Stimulated activated CD8-positive, alpha-beta memory T cell treated with anti-CD3 and anti-CD28 coated beads, Interleukin-2, amount 100 ng/mL, for 48 hours (primary cell): Measurements from ENCODE around the gene PLEKHA1.
A peak's percentile ranks its signal among the peaks of the same experiment; 100 is the strongest.

Source experiments
- DNase-seq, 2 donors: peaks; one replicate each; pipeline ENCODE4 v3.0.0-alpha.2; 2020; ENCODE audit warnings: low read depth in 2 of 2

PLEKHA1 gene

DNA sequence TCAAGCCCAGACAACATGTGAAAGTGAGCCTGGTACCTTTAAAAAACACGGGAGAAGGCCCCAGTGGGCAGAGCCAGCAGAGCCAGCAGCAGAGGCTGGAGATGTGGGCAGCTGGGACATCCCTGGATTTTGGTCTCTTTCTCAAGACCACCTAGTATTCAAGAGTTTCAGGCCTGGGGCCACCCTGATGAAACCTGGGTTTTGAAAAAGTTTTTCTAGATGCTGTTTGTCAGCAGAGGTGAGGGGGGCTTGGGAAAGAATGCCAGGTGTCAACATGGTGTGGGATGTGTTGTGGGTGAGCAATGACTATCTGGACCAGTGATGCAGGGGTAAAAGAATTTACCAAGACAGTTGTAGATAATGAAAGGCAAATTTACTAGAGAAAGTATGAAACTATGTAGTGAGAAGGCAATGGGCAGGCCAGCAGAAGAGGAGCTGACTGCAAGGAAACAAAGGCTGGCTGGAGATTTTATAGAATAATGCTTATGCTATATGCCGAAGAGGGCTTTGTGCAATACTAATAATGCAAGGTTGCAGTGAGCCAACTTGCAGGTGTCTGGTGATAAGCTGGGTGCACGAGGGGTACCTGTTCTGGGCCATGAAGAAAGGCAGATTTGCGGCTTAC is 28.1 kb upstream of the PLEKHA1 start:
- no peak for DNase-seq

DNA sequence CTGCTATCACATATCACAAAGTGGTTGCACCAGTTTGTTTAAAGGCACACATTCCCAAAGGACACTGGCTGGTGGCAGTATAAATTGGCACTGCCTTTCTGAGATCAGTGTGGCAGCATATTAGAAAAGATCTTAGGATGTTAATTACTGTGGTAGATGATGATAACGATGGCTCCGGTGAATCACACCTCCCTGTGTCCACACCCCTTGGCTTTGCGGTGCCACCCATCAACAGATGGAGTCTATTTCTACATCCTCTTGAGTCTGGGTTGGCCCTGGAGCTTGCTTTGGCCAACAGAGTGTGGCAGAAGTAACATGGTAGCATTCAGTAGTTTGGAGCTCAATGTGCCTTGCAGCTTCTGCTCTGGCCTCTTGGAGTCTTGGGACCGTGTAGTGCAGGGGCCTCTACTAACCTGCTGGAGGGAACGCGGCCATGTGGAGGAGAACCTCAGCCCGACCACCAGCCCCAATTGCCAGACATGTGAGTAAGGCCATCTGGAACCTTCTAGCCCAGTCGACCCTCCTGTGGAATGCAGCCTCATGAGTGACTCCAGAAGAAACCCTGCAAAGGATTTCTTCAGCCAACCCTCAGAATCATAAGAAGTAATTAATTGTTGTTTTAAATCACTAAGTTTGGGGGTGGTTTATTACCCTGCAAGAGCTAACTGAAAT is 27.2 kb upstream of the PLEKHA1 start:
- no peak for DNase-seq

DNA sequence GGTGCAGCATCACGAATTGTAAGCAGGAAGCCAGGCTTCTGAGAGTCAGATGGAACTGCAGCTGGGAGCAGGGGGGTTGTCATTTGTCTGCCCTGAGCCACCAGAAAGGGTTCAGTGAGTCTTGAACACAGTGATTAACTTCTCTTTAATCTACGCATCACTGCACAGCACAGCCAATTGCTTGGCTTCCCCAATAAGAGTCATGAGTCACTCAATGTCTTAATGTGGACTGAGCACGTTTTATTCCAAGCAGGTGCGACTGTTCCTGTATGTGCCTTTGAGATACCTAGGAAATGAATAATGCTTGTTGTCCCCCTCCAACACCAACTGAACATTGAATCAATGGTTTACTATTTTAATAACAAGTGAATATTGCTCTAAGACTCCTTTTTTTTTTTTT is 26.0 kb upstream of the PLEKHA1 start:
- DNase-seq = no peak

- DNase-seq = no peak
These were observed 25.6 kb upstream of the PLEKHA1 start for GRCh38 chr10:122348935-122349361.

DNA sequence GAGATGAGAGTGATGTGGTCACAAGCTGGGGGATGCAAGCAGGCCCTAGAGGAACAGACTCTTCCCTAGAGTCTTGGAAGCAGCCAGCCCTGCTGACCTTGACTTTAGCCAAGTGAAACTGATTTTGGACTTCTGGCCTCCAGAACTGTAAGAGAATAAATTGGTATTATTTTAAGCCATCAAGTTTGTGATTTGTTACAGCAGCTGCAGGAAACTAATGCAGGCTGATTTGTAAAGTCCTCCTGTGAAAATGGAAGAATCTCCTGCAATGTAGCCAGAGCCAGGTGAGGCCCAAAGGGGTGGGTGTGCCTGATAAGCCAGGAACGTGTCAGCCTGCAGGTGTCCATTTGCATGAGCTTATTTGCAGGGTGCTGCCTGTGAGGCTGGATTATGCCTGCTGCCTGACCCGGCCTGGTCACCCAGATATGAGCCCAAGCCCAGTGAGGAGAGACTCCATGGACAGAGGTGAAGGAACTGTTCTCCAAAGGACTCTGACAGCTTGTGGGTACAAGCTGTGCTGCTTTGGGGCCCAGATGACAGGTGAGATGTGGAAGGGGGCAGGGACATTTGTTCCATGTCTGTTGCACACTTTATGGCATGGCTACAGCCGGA is 24.6 kb upstream of the PLEKHA1 start:
- DNase-seq = no peak

DNA sequence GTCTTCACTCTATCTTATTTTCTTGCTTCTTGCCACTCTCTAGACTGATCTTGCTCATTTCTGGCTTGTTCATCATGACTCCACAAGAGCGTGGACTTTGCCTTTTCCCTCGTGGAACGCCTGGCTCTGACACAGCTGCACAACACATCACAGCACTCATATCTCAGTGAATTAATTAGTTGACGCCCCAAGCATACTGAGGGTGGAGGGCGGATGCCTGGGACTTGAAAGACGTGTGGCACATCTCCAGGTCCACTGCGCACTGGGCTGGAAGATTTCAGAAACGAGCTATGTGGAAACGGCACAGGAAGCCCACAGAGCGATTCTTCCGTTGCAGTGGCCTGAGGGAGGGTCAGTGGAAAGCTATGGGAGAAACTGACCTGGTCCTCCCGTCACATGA is 23.6 kb upstream of the PLEKHA1 start:
- DNase-seq = no peak

GRCh38 chr10:122352817-122353525 is 21.5 kb upstream of the PLEKHA1 start:
- no peak for DNase-seq

- no peak for DNase-seq
These were observed 20.1 kb upstream of the PLEKHA1 start for GRCh38 chr10:122354383-122354782.

- DNase-seq = no peak
These were observed 16.8 kb upstream of the PLEKHA1 start for GRCh38 chr10:122357685-122358084.

GRCh38 chr10:122359621-122360020 is 14.9 kb upstream of the PLEKHA1 start:
- no peak for DNase-seq

- no peak for DNase-seq
These were observed 13.5 kb upstream of the PLEKHA1 start for GRCh38 chr10:122361046-122361445.

- DNase-seq = no peak
These were observed 12.4 kb upstream of the PLEKHA1 start for GRCh38 chr10:122362031-122362592.

DNA sequence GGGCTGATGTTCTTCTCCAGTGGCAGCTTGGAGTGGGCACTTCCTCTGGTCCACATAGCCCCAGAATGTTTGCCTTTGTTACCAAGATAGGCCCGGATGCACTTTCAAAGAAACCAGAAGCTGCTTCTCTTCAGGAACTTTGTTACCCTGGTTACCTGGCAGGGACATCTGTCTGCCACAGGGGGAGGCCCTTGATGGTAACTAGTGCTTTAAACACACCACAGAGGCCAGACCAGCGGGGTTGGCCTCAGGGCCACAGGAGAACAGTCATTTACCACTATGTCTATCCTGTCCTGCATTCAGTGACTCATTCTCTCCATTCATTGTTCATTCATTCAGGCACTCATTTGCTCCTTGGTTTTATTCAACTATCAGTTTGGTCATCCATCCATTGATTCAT is 11.9 kb upstream of the PLEKHA1 start:
- peak in 1 of 2 donors; percentile 4 for DNase-seq

DNA sequence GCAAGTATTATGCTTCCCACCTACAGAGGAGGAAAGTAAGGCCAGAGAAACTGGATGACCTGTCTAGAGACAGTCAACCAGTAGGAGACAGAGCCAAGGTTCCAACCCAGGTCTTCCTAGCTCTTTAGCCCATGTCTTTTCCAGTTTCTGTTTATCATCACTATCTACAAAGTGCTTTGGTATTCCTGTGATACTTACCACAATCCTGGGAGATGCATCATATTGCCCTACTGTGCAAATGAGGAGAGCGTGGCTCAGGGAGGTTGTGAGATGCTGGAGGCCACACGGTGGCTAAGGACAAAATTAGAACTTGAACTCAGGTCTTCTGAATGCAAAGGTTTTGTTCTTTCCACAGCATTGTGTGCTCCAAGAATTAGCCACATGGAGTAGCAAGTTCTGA is 11.2 kb upstream of the PLEKHA1 start:
- DNase-seq = no peak

GRCh38 chr10:122363722-122364463 is 10.6 kb upstream of the PLEKHA1 start:
- DNase-seq = no peak

DNA sequence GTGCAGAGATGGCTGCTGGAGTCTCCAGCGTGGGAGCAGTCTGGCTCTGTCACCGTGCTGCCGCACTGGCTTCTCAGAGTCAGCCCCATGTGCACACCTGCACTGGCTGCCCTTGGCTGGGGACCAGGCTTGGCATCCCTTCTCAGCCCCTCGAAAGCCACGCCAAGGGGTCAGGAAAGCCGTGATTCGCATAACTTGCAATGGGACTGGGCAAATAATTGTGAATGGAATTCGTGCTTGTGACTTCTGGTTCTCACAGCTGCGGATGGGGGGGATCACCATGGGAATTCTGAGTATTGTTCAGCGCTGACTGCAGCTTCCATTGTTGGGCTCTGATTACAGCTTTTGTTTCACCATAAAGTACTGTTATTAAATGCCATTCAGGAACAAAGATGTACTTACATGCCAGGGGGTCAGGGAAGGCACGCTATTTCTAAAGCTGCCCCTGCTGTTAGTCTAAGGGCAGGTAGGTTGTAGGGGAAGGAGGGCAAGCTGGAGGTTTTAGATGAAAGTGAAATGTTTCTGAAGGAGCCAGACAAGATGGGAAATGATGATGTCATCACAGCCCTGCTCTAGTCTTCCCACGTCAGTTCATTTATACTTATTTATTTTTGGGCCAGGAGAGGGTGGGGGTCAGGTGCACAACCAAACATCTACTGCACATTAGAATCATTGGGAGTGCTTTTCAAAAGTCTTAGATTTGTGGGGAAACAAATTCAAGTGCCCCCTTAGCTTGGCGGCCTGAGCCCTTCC is 5.8 kb upstream of the PLEKHA1 start:
- no peak for DNase-seq

DNA sequence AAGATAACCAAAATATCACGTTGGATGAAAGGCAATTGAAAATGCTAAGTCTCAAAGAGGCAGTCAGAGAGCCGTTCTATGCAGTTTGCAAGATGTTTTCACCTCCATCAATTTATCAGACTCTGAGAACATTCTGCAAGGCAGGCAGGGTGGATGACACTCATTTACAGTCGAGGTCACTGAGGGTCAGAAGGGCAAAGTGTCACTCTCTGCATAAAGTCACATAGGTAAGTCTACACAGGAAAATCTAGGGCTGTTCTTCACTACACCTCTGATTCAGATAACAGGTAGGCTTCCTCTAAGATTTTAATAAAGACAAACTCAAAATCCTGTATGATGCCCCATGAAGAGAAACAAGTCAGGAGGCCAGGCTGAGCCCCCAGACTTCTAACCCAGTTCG is 1.4 kb upstream of the PLEKHA1 start:
- no peak for DNase-seq

- DNase-seq = no peak
These were observed 787 bp upstream of the PLEKHA1 start for GRCh38 chr10:122373721-122374120.

DNA sequence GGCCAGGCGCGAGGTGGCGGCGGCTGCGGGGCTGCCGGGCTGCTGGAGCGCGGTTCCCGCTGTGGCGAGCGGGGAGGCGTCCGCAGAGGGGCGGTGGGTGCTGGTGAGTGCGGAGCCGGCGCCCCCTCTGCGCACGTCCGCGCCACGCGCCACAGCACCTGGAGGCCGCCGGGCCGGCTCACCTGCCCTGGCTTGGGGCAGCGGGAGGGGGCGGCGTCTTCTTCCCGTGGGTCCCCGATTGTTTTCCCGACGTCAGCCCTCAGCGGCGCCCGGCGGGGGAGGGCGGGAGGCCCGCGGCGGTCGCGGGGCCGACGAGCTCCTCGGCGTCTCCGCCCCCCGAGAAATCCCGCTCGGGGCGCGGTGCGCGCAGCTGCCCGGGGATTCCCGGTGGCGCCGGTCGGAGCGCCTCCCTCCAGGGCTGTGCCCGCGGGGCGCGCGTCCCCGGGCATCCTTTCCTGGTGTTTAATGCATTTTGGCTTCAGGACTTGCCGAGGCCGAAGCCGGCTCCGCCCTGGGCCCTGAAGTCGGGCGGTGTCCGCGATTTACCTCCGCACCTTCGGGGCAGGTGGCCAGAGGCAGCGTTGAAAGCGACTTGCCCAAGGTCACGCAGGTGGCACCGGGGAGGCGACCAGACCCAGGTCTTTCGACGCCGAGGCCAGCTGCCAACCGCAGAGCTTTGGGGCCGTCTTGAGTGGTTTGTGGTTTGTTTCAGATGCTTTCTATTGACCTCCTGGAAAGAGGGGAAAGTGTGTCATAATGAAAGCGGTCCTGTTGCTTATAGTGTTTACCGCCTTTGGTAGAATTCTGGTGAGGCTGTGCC is 561 bp downstream of the PLEKHA1 start:
- DNase-seq = peak; percentile 65 to 70

DNA sequence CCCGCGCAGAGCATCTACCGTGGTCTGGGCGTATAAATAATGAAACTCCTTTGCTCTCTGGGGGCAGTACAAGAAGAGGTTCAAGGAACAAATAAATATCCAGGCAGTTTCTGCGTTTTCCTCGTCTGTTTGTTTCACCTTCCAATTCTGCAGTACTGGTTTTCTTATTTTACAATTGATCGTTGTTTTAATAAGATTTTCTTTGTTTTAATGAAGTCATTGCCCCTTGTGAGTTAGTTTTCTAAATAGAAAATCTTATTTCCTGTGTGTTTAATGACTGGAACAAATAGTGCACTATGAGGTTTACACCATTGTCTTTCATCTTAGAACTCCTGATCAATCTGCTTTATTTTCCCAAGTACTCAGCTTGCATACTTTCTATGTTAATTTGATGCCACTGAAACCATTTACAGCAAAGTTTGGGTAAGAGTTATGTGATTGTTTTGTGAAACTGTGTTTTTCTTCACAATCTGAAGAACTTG is 1.2 kb downstream of the PLEKHA1 start:
- DNase-seq = no peak
